ENCODE data around the gene ZNF467. TPM values are rescaled to one million over a fixed set of nuclear protein-coding genes. Genes with fewer than 3 reads are reported as not detected.

Gene ZNF467
- total and polyA plus RNA-seq, 4 experiments from 2014 or later, result 1.2 to 3.9 (median 2.5) TPM

DNA sequence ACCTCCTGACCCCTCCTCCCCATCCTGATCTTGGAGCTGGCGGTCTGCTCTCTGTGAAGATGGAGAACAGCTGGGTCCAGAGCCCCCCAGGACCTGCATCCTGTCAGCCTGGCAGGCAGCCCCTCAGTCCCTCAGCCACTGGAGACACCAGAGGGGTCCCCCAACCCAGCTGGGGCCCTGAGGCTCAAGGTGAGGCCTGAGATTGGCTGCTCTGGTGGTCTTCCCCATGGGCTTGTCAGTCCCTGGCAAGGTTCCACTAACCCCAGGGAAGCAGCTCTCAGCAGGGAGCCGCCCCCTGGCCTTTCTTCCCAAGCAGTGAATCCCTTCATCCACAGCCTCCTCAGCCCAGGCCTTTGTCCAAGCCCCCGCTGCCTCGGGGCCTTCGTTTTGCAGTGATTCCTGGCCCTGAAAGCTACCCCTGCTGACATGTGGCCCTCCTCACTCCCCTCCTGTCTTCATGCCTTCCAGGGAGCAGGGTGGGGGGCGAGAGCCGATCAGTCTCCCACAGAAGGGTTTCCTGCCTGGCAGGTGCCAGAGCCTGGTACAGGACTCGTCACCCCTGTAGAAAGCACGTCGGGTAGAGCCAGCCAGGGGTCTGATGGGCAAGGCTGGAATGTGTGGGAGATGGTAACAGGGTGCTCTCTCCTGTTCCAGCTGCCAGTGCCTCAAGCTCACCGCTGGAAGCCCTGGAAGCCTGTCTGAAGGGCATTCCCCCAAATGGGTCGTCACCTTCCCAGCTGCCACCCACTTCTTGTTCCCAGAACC is 48.5 kb downstream of the ZNF467 start:
- Histone ChIP-seq H3K9me3 (ENCODE audit: control insufficient read depth in 1 of 2, low read length in 2 of 2) (no peaks in the 10 kb centered on the region), H3K36me3 (ENCODE audit: insufficient read depth, low read length) (peaks cover 37% of the 10 kb centered on the region), H3K27me3 (ENCODE audit: insufficient read depth, low read length) (no peaks in the 10 kb centered on the region), H3K4me1 (ENCODE audit: insufficient read depth, low read length) (no peaks in the 10 kb centered on the region), H3K27ac (ENCODE audit: low read depth, low read length) (no peak overlapping the region), H3K4me3 (ENCODE audit: low read length in 2 of 2) (no peak overlapping the region)
- CTCF ChIA-PET (ENCODE audit: partially characterized antibody), result interaction anchor here (2.0 kb wide), 1 partner anchor 24 kb away, joined by 4 read pairs; no protein-coding TSS in a partner anchor
- Mint-ChIP-seq H3K27ac (no peak overlapping the region), H3K36me3 (peaks cover 37 to 66% of the 10 kb centered on the region in 2 donors), H3K4me3 (no peak overlapping the region), H3K27me3 (no peaks in the 10 kb centered on the region), H3K4me1 (no peaks in the 10 kb centered on the region), H3K9me3 (no peaks in the 10 kb centered on the region)
- POLR2A ChIA-PET (ENCODE audit: partially characterized antibody), result no interaction called here
- no peak for DNase-seq
- intact Hi-C loops (cut with micrococcal nuclease), result no loop called here

DNA sequence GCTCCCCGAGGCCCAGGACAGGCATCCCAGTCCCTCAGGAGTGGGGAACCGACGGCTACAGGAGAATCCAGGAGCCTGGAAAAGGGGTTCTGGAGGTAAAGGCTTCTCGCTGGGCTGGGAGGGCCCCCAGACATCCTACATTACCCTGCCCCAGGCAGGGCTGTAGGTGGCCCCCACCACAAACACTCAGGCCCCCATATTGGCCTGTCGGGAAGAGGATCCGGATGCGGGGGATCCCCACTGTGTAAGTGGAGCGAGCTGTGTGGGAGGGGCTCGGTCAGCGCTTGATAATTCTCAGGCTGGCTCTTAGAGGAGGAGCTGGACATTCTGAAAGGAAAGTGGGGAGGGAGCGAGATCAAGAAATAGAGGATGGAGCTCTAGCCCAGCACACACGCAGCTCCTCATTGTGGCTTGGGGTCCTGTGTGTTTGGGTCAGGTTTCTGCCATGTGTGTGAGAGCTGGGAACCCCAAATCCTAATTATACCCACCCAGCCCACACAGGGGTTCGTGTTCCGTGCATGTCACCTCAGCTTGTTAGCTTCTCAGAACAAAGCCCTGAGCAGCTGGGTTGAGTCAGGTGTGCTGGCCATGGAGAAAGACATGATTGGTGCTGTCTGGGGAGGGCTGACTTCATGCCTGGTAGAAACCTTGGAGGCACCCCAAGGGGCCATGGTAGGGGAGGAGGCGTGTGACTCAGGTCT is 49.4 kb downstream of the ZNF467 start:
- no peak overlapping the region for H3K4me3 ChIP-seq (ENCODE audit: low read length in 2 of 2)
- no peaks in the 10 kb centered on the region for H3K4me1 Mint-ChIP-seq
- no peaks in the 10 kb centered on the region for H3K27me3 Mint-ChIP-seq
- no peak overlapping the region for H3K4me3 Mint-ChIP-seq
- CTCF ChIA-PET (ENCODE audit: partially characterized antibody), result interaction anchor here (0.6 to 2.0 kb wide), 2 partner anchors 25 to 1581 kb away, joined by 4 to 5 read pairs; no protein-coding TSS in a partner anchor
- peaks cover 33% of the 10 kb centered on the region for H3K36me3 ChIP-seq (ENCODE audit: insufficient read depth, low read length)
- no peak overlapping the region for H3K27ac ChIP-seq (ENCODE audit: low read depth, low read length)
- DNase-seq, result no peak
- H3K27me3 ChIP-seq (ENCODE audit: insufficient read depth, low read length), result no peaks in the 10 kb centered on the region
- intact Hi-C loops (cut with micrococcal nuclease), result no loop called here
- no peaks in the 10 kb centered on the region for H3K9me3 ChIP-seq (ENCODE audit: control insufficient read depth in 1 of 2, low read length in 2 of 2)
- POLR2A ChIA-PET (ENCODE audit: partially characterized antibody), result no interaction called here
- H3K4me1 ChIP-seq (ENCODE audit: insufficient read depth, low read length), result no peaks in the 10 kb centered on the region
- no peak overlapping the region for H3K27ac Mint-ChIP-seq
- peaks cover 38 to 70% of the 10 kb centered on the region in 2 donors for H3K36me3 Mint-ChIP-seq
- H3K9me3 Mint-ChIP-seq, result no peaks in the 10 kb centered on the region

DNA sequence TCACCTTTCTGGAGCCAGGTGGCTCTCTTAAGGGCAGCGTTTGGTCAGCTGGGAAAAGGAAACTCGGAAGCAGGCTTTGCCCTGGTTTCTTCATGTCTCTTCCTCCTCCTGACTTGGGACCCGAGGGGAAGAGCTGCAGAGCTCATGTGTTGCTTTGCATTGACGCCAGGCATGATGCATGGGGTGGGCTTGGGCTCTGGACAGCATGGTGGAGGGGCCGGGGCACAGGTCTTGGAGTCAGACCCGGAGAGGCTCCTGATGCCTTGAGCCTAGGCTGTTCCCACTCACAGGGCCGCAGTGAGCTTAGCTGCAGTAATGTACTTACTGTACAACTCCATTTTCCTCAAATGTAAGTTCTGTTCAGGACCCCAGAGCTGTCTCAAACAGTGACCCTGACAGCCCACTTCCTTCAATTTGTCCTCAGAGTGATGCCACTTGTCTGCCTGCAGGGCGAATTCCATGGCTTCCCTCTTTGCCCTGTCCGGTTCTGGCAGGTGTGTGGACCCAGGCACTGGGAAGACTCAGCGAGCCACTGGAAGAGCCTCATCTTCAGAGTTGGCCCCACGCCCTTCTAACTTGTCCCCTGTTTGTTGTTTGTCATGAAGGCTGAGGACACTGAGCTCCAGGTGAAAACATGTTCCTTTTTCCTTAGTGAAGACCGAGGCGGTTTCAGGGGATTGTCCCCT is 50.2 kb downstream of the ZNF467 start:
- H3K36me3 Mint-ChIP-seq, result peaks cover 35 to 68% of the 10 kb centered on the region in 2 donors
- no peak overlapping the region for H3K27ac Mint-ChIP-seq
- H3K4me1 Mint-ChIP-seq, result no peaks in the 10 kb centered on the region
- ChIA-PET POLR2A (ENCODE audit: partially characterized antibody) (no interaction called here), CTCF (ENCODE audit: partially characterized antibody) (interaction anchor here (0.6 to 2.0 kb wide), 2 partner anchors 25 to 1582 kb away, joined by 4 to 5 read pairs; no protein-coding TSS in a partner anchor)
- Histone ChIP-seq H3K27me3 (ENCODE audit: insufficient read depth, low read length) (no peaks in the 10 kb centered on the region), H3K9me3 (ENCODE audit: control insufficient read depth in 1 of 2, low read length in 2 of 2) (no peaks in the 10 kb centered on the region), H3K4me1 (ENCODE audit: insufficient read depth, low read length) (no peaks in the 10 kb centered on the region), H3K36me3 (ENCODE audit: insufficient read depth, low read length) (peaks cover 33% of the 10 kb centered on the region), H3K4me3 (ENCODE audit: low read length in 2 of 2) (no peak overlapping the region), H3K27ac (ENCODE audit: low read depth, low read length) (no peak overlapping the region)
- DNase-seq, result no peak
- H3K27me3 Mint-ChIP-seq, result no peaks in the 10 kb centered on the region
- H3K4me3 Mint-ChIP-seq, result no peak overlapping the region
- intact Hi-C loops (cut with micrococcal nuclease), result no loop called here
- H3K9me3 Mint-ChIP-seq, result no peaks in the 10 kb centered on the region

DNA sequence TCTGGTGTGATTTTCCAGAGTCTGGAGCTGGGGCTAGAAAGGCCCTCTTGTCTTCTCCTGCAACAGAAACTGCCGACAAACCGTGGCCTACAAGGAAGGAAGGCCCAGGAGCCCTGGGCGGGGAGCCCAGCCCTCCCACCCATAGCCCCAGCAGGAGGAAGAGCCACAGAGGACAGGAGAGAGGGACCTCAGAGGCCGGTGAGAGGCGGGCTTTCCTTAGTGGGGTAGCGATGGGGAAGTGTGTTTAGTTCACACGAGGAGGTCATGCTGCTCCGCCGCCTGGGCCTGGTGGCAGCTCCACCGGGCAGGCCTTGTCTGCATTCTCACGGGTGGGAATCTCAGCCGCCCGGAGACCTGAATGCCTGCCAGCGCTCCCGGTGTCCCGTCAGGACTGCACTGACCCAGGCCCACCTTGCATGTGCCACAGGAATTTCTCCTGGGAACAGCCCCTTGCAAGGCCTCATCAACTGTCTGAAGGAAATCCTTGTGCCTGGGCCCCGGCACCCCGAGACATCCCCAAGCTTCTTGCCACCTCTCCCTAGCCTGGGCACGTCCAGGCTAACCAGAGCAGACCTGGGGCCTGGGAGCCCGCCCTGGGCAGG is 50.9 kb downstream of the ZNF467 start:
- no peaks in the 10 kb centered on the region for H3K9me3 ChIP-seq (ENCODE audit: control insufficient read depth in 1 of 2, low read length in 2 of 2)
- H3K36me3 Mint-ChIP-seq, result peaks cover 28 to 60% of the 10 kb centered on the region in 2 donors
- no peak for DNase-seq
- no peaks in the 10 kb centered on the region for H3K27me3 ChIP-seq (ENCODE audit: insufficient read depth, low read length)
- H3K27ac ChIP-seq (ENCODE audit: low read depth, low read length), result no peak overlapping the region
- no peaks in the 10 kb centered on the region for H3K4me1 ChIP-seq (ENCODE audit: insufficient read depth, low read length)
- H3K4me3 Mint-ChIP-seq, result no peak overlapping the region
- H3K27ac Mint-ChIP-seq, result no peak overlapping the region
- no peaks in the 10 kb centered on the region for H3K9me3 Mint-ChIP-seq
- ChIA-PET POLR2A (ENCODE audit: partially characterized antibody) (no interaction called here), CTCF (ENCODE audit: partially characterized antibody) (interaction anchor here (1.0 to 2.0 kb wide), 2 partner anchors 15 to 26 kb away, joined by 3 to 4 read pairs; no protein-coding TSS in a partner anchor)
- intact Hi-C loops (cut with micrococcal nuclease), result no loop called here
- H3K36me3 ChIP-seq (ENCODE audit: insufficient read depth, low read length), result peaks cover 33% of the 10 kb centered on the region
- H3K27me3 Mint-ChIP-seq, result no peaks in the 10 kb centered on the region
- peaks cover 0 to 1% (median 0%) of the 10 kb centered on the region in 4 donors for H3K4me1 Mint-ChIP-seq
- no peak overlapping the region for H3K4me3 ChIP-seq (ENCODE audit: low read length in 2 of 2)

DNA sequence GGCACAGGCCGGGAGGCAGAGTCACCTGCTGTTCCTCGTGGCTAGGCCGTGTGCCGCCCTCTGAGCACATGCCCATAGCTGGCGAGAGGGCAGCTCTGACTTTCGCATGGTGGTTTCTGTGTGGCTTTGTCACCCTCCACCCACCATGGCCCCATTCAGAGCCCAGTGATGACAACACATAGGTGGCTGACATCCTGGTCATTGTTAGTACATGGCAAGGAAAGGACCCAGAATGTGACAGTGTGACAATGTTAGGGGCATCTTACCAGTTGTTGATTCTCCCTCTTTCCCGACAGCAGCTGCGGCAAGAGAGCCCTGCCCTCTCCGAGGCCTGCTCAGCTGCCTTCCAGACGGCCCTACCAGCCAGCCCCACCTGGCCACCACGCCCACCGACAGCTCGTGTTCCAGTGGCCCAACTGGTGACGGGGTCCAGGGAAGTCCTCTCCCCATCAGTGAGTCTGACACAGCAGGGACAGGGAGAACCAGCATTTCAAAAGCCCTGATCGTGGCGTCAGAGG is 52.2 kb downstream of the ZNF467 start:
- peaks cover 16 to 50% of the 10 kb centered on the region in 2 donors for H3K36me3 Mint-ChIP-seq
- POLR2A ChIA-PET (ENCODE audit: partially characterized antibody), result no interaction called here
- CTCF ChIA-PET (ENCODE audit: partially characterized antibody), result interaction anchor here (1.0 kb wide), 1 partner anchor 13 kb away, joined by 3 read pairs; no protein-coding TSS in a partner anchor
- Histone ChIP-seq H3K4me1 (ENCODE audit: insufficient read depth, low read length) (peaks cover 2% of the 10 kb centered on the region), H3K27ac (ENCODE audit: low read depth, low read length) (no peak overlapping the region), H3K4me3 (ENCODE audit: low read length in 2 of 2) (no peak overlapping the region), H3K9me3 (ENCODE audit: control insufficient read depth in 1 of 2, low read length in 2 of 2) (no peaks in the 10 kb centered on the region), H3K36me3 (ENCODE audit: insufficient read depth, low read length) (peaks cover 33% of the 10 kb centered on the region), H3K27me3 (ENCODE audit: insufficient read depth, low read length) (no peaks in the 10 kb centered on the region)
- no peak overlapping the region for H3K4me3 Mint-ChIP-seq
- intact Hi-C loops (cut with micrococcal nuclease), result no loop called here
- DNase-seq, result no peak
- H3K9me3 Mint-ChIP-seq, result no peaks in the 10 kb centered on the region
- peaks cover 4 to 8% (median 6%) of the 10 kb centered on the region in 4 donors for H3K4me1 Mint-ChIP-seq
- no peak overlapping the region for H3K27ac Mint-ChIP-seq
- no peaks in the 10 kb centered on the region for H3K27me3 Mint-ChIP-seq

DNA sequence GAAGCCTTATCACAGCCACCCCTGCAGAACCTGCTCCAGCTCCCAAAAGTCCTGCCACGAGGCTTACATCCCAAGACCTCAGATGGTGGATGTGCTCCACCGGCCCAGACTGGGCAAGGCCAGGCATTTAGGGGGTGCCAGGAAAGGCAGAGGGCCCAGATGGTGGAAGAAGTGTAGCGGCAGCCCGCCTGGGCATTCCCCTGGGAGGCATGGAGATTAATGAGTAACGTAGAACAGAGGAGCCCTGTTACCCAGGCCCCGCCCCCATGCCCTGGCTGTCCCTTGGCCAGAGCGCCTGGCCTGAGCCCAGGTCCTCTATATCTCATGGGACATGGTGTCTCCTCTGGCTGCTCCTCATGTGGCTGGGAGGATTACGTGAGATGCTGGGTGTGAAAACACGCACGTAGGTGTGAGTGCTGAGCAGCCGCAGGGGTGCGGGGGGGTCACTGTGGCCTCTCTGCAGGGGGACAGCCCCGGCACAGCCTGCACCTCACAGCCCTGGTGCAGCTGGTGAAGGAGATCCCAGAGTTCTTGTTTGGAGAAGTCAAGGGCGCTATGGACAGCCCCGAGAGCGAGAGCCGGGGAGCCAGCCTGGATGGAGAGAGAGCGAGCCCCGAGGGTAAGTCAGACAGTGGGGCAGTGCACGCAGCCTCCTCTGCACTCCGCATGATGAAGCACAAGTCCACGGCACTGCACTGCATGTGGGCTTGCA is 52.9 kb downstream of the ZNF467 start:
- intact Hi-C loops (cut with micrococcal nuclease), result no loop called here
- Histone ChIP-seq H3K4me3 (ENCODE audit: low read length in 2 of 2) (no peak overlapping the region), H3K27me3 (ENCODE audit: insufficient read depth, low read length) (no peaks in the 10 kb centered on the region), H3K9me3 (ENCODE audit: control insufficient read depth in 1 of 2, low read length in 2 of 2) (no peaks in the 10 kb centered on the region), H3K36me3 (ENCODE audit: insufficient read depth, low read length) (peaks cover 32% of the 10 kb centered on the region), H3K27ac (ENCODE audit: low read depth, low read length) (no peak overlapping the region), H3K4me1 (ENCODE audit: insufficient read depth, low read length) (peaks cover 8% of the 10 kb centered on the region)
- DNase-seq, result no peak
- no peak overlapping the region for H3K4me3 Mint-ChIP-seq
- CTCF ChIA-PET (ENCODE audit: partially characterized antibody), result no interaction called here
- POLR2A ChIA-PET (ENCODE audit: partially characterized antibody), result no interaction called here
- no peaks in the 10 kb centered on the region for H3K27me3 Mint-ChIP-seq
- no peak overlapping the region for H3K27ac Mint-ChIP-seq
- peaks cover 14 to 45% of the 10 kb centered on the region in 2 donors for H3K36me3 Mint-ChIP-seq
- peaks cover 10 to 14% (median 12%) of the 10 kb centered on the region in 4 donors for H3K4me1 Mint-ChIP-seq
- no peaks in the 10 kb centered on the region for H3K9me3 Mint-ChIP-seq
